Karpas-422 (cell line): ENCODE measurements around the gene CHPF. TPM values are rescaled to one million over a fixed set of nuclear protein-coding genes. Genes with fewer than 3 reads are reported as not detected.

Source experiments
- DNase-seq: peaks from one replicate; pipeline ENCODE4 v3.0.0-alpha.2; 2015
- H2AFZ ChIP-seq: fragments of 200-600 bp; sonication (generic); 2 replicates; pipeline ENCODE4 v1.6.1; 2014; ENCODE audit warnings: antibody characterized with exemption, low read length, mixed read lengths
- H3K27ac ChIP-seq: fragments of 200-600 bp; sonication (generic); 2 replicates; pipeline ENCODE4 v1.5.1; 2014; ENCODE audit warnings: mild to moderate bottlenecking, low read length, moderate library complexity
- H3K27me3 ChIP-seq: fragments of 200-600 bp; sonication (generic); 2 replicates; pipeline ENCODE4 v1.6.1; 2014; ENCODE audit warnings: low read length, mixed read lengths
- H3K36me3 ChIP-seq: fragments of 200-600 bp; sonication (generic); 2 replicates; pipeline ENCODE4 v1.6.1; 2014; ENCODE audit warnings: low read length, mixed read lengths; ENCODE audit not compliant: insufficient read depth
- H3K4me1 ChIP-seq: fragments of 200-600 bp; sonication (generic); 2 replicates; pipeline ENCODE4 v1.6.1; 2014; ENCODE audit warnings: mild to moderate bottlenecking, low read length, mixed read lengths
- H3K4me2 ChIP-seq: fragments of 200-600 bp; sonication (generic); 2 replicates; pipeline ENCODE4 v1.6.1; 2014; ENCODE audit warnings: low read length, low read depth, mild to moderate bottlenecking; ENCODE audit not compliant: poor library complexity, severe bottlenecking
- H3K4me3 ChIP-seq: fragments of 200-600 bp; sonication (generic); 2 replicates; pipeline ENCODE4 v1.5.1; 2014; ENCODE audit warnings: mild to moderate bottlenecking, antibody characterized with exemption, low read length, mixed read lengths
- H3K79me2 ChIP-seq: fragments of 200-600 bp; sonication (generic); 2 replicates; pipeline ENCODE4 v1.6.1; 2014; ENCODE audit warnings: mild to moderate bottlenecking, low read length, mixed read lengths
- H3K9ac ChIP-seq: fragments of 200-600 bp; sonication (generic); 2 replicates; pipeline ENCODE4 v1.6.0; 2014; ENCODE audit warnings: low read length
- H3K9me2 ChIP-seq: fragments of 200-600 bp; sonication (generic), shearing (Covaris generic); replicated peaks from 2 replicates; pipeline ENCODE4 v1.6.0; 2014; ENCODE audit warnings: mild to moderate bottlenecking, low read length, moderate library complexity; ENCODE audit not compliant: insufficient read depth
- H3K9me3 ChIP-seq: fragments of 300-700, 200-600 bp; sonication (generic); 2 replicates; pipeline ENCODE4 v1.6.1; 2014; ENCODE audit warnings: low read length, mixed read lengths
- H4K20me1 ChIP-seq: fragments of 200-600 bp; sonication (generic); 2 replicates; pipeline ENCODE4 v1.6.1; 2014; ENCODE audit warnings: mild to moderate bottlenecking, antibody characterized with exemption, low read length, low read depth; ENCODE audit not compliant: insufficient read depth
- total RNA-seq: library from RNA; depleted of rRNA; stranded (reverse); fragments of >200 nt; shearing (Covaris generic); gene quantifications from 2 replicates; pipeline ENCODE4 v1.2.3, GENCODE V29; 2014; ENCODE audit warnings: low replicate concordance

The CHPF gene
- total RNA-seq, 1 experiment from 2014 or later = 25.5 TPM

- DNase-seq = no peak
- Histone ChIP-seq H3K9me3 (no peaks in the 10 kb centered on the region), H3K9ac (no peak overlapping the region), H3K4me3 (no peak overlapping the region), H3K4me1 (no peaks in the 10 kb centered on the region), H3K9me2 (no peaks in the 10 kb centered on the region), H3K27ac (no peak overlapping the region), H4K20me1 (no peaks in the 10 kb centered on the region), H3K27me3 (no peaks in the 10 kb centered on the region), H2AFZ (no peak overlapping the region), H3K79me2 (no peaks in the 10 kb centered on the region), H3K4me2 (no peak overlapping the region), H3K36me3 (no peaks in the 10 kb centered on the region)
These were observed 26.0 kb upstream of the CHPF start for GRCh38 chr2:219569635-219570034.

DNA sequence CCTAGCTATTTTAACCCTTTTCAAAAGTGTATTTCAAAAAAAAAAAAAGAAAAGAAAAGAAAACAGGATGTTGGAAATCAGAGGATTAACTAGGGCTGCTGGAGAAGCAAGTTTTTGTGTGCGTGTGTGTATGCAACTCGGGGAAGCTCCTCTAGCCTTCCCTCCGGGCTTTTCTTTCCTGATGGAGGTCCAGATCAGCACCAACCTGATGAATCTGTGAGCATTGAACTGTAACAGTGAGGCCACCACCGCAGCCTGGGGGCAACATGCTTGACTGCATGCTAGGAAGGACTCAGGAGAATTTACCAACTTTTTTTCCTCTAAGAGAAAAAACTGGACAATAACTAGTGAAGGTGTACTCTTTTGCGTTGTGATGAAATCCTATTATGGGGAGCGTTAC is 25.4 kb upstream of the CHPF start:
- Histone ChIP-seq H3K9ac (no peak overlapping the region), H3K27ac (no peak overlapping the region), H2AFZ (no peak overlapping the region), H3K4me1 (no peaks in the 10 kb centered on the region), H3K36me3 (no peaks in the 10 kb centered on the region), H3K27me3 (no peaks in the 10 kb centered on the region), H3K9me2 (no peaks in the 10 kb centered on the region), H4K20me1 (no peaks in the 10 kb centered on the region), H3K9me3 (no peaks in the 10 kb centered on the region), H3K4me3 (no peak overlapping the region), H3K79me2 (no peaks in the 10 kb centered on the region), H3K4me2 (no peak overlapping the region)
- no peak for DNase-seq

- Histone ChIP-seq H3K27me3 (no peaks in the 10 kb centered on the region), H4K20me1 (no peaks in the 10 kb centered on the region), H3K27ac (no peak overlapping the region), H3K9me2 (no peaks in the 10 kb centered on the region), H3K79me2 (no peaks in the 10 kb centered on the region), H3K4me2 (no peak overlapping the region), H3K4me3 (no peak overlapping the region), H3K9ac (no peak overlapping the region), H3K36me3 (no peaks in the 10 kb centered on the region), H3K4me1 (no peaks in the 10 kb centered on the region), H3K9me3 (no peaks in the 10 kb centered on the region), H2AFZ (no peak overlapping the region)
- no peak for DNase-seq
These were observed 24.3 kb upstream of the CHPF start for GRCh38 chr2:219567791-219568361.

DNA sequence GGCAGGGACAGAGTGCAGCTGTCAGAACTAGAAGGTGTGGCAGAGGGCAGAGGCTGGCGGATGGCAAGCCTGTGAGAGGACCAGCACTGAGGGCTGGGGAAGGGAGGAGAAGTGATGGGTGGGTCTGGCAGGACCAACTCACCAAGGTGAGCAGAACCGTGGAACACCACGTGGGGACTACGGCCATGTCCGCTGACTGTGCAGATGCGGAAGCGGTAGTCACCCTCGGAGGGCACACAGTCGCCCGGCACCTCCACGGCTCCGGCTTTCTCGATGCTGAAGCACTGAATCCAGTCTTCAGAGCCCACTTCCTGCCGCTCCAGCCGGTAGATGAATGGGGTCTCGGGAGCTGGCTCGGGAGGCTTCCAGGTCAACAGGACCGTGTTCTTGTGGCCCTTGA is 23.5 kb upstream of the CHPF start:
- no peak overlapping the region for H3K27ac ChIP-seq
- no peaks in the 10 kb centered on the region for H3K27me3 ChIP-seq
- no peak overlapping the region for H3K9ac ChIP-seq
- H3K9me3 ChIP-seq = no peaks in the 10 kb centered on the region
- no peak for DNase-seq
- no peak overlapping the region for H2AFZ ChIP-seq
- H3K4me1 ChIP-seq = no peaks in the 10 kb centered on the region
- H3K9me2 ChIP-seq = no peaks in the 10 kb centered on the region
- no peaks in the 10 kb centered on the region for H4K20me1 ChIP-seq
- no peak overlapping the region for H3K4me2 ChIP-seq
- H3K79me2 ChIP-seq = no peaks in the 10 kb centered on the region
- H3K36me3 ChIP-seq = no peaks in the 10 kb centered on the region
- H3K4me3 ChIP-seq = no peak overlapping the region

GRCh38 chr2:219566640-219567039 is 23.0 kb upstream of the CHPF start:
- H3K9ac ChIP-seq = no peak overlapping the region
- no peak overlapping the region for H3K27ac ChIP-seq
- DNase-seq = no peak
- H4K20me1 ChIP-seq = no peaks in the 10 kb centered on the region
- no peaks in the 10 kb centered on the region for H3K79me2 ChIP-seq
- H3K9me3 ChIP-seq = no peaks in the 10 kb centered on the region
- no peak overlapping the region for H3K4me2 ChIP-seq
- no peak overlapping the region for H3K4me3 ChIP-seq
- no peaks in the 10 kb centered on the region for H3K36me3 ChIP-seq
- no peaks in the 10 kb centered on the region for H3K27me3 ChIP-seq
- no peaks in the 10 kb centered on the region for H3K4me1 ChIP-seq
- no peak overlapping the region for H2AFZ ChIP-seq
- no peaks in the 10 kb centered on the region for H3K9me2 ChIP-seq

GRCh38 chr2:219565130-219566080 is 21.8 kb upstream of the CHPF start:
- Histone ChIP-seq H3K4me2 (no peak overlapping the region), H3K79me2 (no peaks in the 10 kb centered on the region), H3K4me1 (no peaks in the 10 kb centered on the region), H3K9ac (no peak overlapping the region), H3K9me2 (no peaks in the 10 kb centered on the region), H3K4me3 (no peak overlapping the region), H4K20me1 (no peaks in the 10 kb centered on the region), H3K27me3 (no peaks in the 10 kb centered on the region), H3K9me3 (no peaks in the 10 kb centered on the region), H3K36me3 (no peaks in the 10 kb centered on the region), H3K27ac (no peak overlapping the region), H2AFZ (no peak overlapping the region)
- DNase-seq = no peak

GRCh38 chr2:219563271-219563928 is 19.8 kb upstream of the CHPF start:
- Histone ChIP-seq H3K4me2 (no peak overlapping the region), H3K9me3 (no peaks in the 10 kb centered on the region), H3K36me3 (no peaks in the 10 kb centered on the region), H2AFZ (no peak overlapping the region), H3K4me1 (no peaks in the 10 kb centered on the region), H3K27me3 (no peaks in the 10 kb centered on the region), H4K20me1 (no peaks in the 10 kb centered on the region), H3K9ac (no peak overlapping the region), H3K27ac (no peak overlapping the region), H3K4me3 (no peak overlapping the region), H3K9me2 (no peaks in the 10 kb centered on the region), H3K79me2 (no peaks in the 10 kb centered on the region)
- DNase-seq = no peak
